Measurements from ENCODE around the gene BCAS3.

GRCh38 chr17:60923000-60923399, 245.3 kb downstream of the BCAS3 start:
- TF ChIP-seq, protein P1, sequence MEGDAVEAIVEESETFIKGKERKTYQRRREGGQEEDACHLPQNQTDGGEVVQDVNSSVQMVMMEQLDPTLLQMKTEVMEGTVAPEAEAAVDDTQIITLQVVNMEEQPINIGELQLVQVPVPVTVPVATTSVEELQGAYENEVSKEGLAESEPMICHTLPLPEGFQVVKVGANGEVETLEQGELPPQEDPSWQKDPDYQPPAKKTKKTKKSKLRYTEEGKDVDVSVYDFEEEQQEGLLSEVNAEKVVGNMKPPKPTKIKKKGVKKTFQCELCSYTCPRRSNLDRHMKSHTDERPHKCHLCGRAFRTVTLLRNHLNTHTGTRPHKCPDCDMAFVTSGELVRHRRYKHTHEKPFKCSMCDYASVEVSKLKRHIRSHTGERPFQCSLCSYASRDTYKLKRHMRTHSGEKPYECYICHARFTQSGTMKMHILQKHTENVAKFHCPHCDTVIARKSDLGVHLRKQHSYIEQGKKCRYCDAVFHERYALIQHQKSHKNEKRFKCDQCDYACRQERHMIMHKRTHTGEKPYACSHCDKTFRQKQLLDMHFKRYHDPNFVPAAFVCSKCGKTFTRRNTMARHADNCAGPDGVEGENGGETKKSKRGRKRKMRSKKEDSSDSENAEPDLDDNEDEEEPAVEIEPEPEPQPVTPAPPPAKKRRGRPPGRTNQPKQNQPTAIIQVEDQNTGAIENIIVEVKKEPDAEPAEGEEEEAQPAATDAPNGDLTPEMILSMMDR (IDR thresholded peaks at IDR 0.05), result no peak
- TF ChIP-seq POLR2A (IDR thresholded peaks at IDR 0.05), result no peak

All from body of pancreas (tissue), 4 donors.